ENCODE data around the gene TUBA8.
"Not testable (repeated sequence)": the region's sequence is repeated elsewhere in the genome, so short reads cannot be mapped to it uniquely, and the experiment has no call there.

The TUBA8 gene

GRCh38 chr22:18105981-18106380, 4.6 kb upstream of the TUBA8 start:
- not testable (repeated sequence) for DNase-seq

- not testable (repeated sequence) for DNase-seq
Observed at GRCh38 chr22:18106550-18107341, 3.9 kb upstream of the TUBA8 start.

GRCh38 chr22:18108187-18108586, 2.4 kb upstream of the TUBA8 start:
- no peak for DNase-seq

GRCh38 chr22:18109410-18110193, 1.0 kb upstream of the TUBA8 start:
- no peak for DNase-seq

- DNase-seq, result no peak
Observed at GRCh38 chr22:18110954-18111758, 547 bp downstream of the TUBA8 start.

- DNase-seq, result no peak
Observed at GRCh38 chr22:18111759-18112330, 1.2 kb downstream of the TUBA8 start.

- no peak for DNase-seq
Observed at GRCh38 chr22:18112440-18112839, 1.8 kb downstream of the TUBA8 start.

- DNase-seq, result no peak
Observed at GRCh38 chr22:18113680-18114394, 3.2 kb downstream of the TUBA8 start.

GRCh38 chr22:18114495-18114894, 3.9 kb downstream of the TUBA8 start:
- no peak for DNase-seq

GRCh38 chr22:18114976-18115652, 4.5 kb downstream of the TUBA8 start:
- DNase-seq, result no peak

- DNase-seq, result no peak
Observed at GRCh38 chr22:18115906-18116371, 5.3 kb downstream of the TUBA8 start.

- no peak for DNase-seq
Observed at GRCh38 chr22:18116634-18117033, 6.0 kb downstream of the TUBA8 start.

- DNase-seq, result no peak
Observed at GRCh38 chr22:18118345-18118915, 7.8 kb downstream of the TUBA8 start.

GRCh38 chr22:18119409-18120110, 9.0 kb downstream of the TUBA8 start:
- DNase-seq, result no peak

GRCh38 chr22:18120857-18121256, 10.2 kb downstream of the TUBA8 start:
- no peak for DNase-seq

GRCh38 chr22:18121506-18121905, 10.9 kb downstream of the TUBA8 start:
- DNase-seq, result no peak

- DNase-seq, result no peak
Observed at GRCh38 chr22:18121954-18122554, 11.4 kb downstream of the TUBA8 start.

GRCh38 chr22:18123476-18124025, 12.9 kb downstream of the TUBA8 start:
- DNase-seq, result not testable (repeated sequence)
